HG03378 (cell line): ENCODE measurements around the gene PDE4DIP.
"Not testable (repeated sequence)": the region's sequence is repeated elsewhere in the genome, so short reads cannot be mapped to it uniquely, and the experiment has no call there.

Experiments used
- ATAC-seq: cut with Tn5 transposase; IDR thresholded peaks from one replicate; pipeline ENCODE4 v1.9.1; 2021; ENCODE audit warnings: mild to moderate bottlenecking, moderate library complexity; ENCODE audit not compliant: unreplicated experiment

Gene PDE4DIP

GRCh38 chr1:148916695-148917348 lies 72.6 kb downstream of the PDE4DIP start:
- ATAC-seq: not testable (repeated sequence)

DNA sequence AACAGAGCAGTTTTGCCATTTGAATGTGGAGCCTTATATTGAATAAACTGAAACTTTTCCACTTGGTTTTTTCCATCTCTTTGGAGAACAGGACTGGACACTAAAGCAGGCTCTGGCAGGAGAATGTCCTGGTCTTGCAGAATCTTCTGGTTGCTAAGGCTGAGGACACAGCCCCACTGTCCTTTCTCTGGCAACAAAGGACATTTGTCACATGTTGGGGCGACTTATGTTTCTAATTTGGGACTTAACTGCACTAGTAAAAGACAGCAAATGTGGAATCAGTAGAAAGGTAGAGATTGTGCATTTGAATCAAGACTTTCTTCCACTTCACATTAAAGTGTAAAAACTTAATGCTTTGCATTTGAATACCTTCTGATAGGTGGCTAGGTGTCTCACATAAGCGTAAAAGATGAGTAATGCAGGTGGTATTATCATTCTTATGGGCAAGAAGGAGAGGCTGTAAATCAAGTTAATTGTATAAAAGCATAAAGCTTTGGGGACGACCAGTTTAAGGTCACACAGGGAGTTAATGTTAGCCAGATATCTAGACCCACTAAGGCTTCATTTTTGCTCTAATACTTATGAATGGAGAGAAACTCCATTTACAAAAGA lies 74.7 kb downstream of the PDE4DIP start:
- ATAC-seq: not testable (repeated sequence)

DNA sequence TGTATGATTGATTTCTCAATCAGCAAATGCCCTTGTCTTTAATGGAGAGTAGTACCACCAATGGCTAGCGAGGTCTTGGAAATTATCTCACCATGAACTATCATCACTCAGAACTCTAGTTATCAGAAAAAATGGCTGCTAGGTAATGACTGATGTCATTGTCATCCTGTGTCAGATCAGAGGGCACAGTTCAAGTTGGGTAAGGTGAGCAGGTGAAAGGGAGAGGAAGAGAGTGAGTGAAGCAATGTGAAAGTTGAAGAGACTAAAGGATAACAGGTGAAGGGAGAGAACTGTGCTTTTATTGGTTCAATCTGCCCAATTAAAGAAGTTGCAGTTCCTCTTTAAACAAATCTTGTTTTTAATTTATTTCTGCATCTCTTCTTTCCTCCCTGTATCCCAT lies 76.8 kb downstream of the PDE4DIP start:
- not testable (repeated sequence) for ATAC-seq

DNA sequence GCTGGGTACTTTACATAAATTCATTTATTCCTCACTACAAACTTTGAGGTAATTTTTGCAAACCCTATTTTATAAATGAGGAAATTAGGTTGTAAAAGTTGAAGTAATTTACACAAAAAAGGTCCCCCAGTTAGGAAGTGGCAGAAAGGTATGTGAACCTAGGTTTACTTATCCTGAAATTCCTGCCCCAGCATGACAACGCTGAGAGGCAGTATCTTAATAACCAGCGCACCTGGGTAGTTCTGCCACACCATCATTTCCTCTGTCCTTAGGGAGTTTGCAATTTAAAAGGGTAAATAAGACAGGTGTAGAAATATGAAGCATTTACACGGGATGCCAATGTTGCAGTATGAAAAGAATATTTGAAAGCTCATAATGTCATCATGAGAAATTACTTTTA lies 79.6 kb downstream of the PDE4DIP start:
- ATAC-seq: not testable (repeated sequence)

DNA sequence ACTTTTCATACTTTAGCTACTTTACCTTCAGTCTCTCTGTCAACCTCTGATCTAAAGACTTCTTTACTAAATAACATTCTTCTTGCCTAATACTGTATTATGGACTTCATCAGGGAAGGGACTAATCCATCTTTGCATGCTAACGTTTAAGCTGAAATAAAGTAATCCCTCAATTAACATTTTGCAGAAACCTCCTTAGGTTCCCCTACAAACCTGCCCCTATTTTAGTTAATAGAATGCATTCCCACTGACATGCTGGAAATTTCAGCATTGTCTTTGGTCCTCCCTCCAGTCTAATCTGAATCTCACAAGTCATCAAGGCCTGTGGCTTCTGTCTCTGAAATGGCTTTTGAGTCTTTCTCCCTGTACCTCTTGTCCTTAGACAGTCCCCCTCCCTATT lies 83.4 kb downstream of the PDE4DIP start:
- not testable (repeated sequence) for ATAC-seq

- ATAC-seq: not testable (repeated sequence)
Observed at GRCh38 chr1:148929253-148929652, 85.0 kb downstream of the PDE4DIP start.

DNA sequence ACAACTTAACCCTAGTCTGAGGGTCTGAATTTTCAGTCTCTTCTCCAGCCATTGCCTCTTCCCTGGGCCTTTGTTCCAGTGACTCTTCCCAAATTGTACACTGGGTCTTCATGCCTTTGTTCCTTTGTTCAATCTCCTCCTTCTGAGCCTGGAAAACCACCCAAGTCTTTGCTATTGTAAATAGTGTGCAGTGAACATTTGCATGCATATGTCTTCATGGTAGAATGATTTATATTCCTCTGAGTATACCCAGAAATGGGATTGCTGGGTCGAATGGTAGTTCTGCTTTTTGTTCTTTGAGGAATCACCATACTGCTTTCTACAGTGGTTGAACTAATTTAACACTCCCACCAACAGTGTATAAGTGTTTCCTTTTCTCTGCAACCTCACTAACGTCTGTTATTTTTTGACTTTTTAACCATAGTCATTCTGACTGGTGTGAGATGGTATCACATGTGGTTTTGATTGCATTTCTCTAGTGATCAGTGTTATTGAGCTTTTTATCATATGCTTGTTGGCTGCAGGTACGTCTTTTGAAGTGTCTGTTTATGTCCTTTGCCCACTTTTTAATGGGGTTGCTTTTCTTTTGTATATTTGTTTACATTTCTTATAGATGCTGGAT lies 91.3 kb downstream of the PDE4DIP start:
- ATAC-seq: not testable (repeated sequence)

GRCh38 chr1:148942906-148943305 lies 98.7 kb downstream of the PDE4DIP start:
- ATAC-seq: not testable (repeated sequence)

DNA sequence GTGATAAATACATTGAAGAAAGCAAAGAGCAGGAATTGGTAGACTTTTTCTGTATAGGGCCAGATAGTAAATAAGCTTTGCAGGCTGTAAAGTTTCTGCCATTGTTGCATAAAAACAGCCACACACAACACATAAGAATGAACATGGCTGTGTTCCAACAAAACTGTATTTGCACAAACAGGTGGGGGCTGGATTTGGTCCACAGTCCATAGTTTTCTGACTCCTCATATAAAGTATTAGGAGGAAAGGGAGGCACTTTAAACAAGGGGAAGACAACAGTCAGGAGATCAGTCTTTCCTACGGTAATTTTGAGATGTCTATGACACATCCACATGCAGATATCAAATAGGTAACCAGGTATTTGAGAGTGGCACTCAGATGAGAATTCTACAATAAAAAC lies 100.9 kb downstream of the PDE4DIP start:
- ATAC-seq: not testable (repeated sequence)

DNA sequence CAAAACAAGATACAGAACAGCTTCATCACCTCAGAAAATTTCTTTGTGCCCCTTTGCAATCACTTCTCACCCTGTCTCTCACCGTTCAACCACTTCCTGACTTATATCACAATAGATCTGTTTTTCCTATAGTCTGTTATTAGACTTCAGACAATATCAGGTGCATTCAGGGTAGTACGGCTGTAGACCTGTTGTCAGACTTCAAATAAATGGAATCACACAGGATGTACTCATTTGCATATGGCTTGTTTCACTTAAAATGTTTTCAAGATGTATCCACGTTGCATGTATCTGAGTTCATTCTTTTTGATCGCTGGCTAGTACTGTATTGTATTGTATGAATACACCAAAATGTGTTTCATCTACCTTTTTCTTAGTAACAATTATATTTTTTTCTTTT lies 104.5 kb downstream of the PDE4DIP start:
- not testable (repeated sequence) for ATAC-seq

DNA sequence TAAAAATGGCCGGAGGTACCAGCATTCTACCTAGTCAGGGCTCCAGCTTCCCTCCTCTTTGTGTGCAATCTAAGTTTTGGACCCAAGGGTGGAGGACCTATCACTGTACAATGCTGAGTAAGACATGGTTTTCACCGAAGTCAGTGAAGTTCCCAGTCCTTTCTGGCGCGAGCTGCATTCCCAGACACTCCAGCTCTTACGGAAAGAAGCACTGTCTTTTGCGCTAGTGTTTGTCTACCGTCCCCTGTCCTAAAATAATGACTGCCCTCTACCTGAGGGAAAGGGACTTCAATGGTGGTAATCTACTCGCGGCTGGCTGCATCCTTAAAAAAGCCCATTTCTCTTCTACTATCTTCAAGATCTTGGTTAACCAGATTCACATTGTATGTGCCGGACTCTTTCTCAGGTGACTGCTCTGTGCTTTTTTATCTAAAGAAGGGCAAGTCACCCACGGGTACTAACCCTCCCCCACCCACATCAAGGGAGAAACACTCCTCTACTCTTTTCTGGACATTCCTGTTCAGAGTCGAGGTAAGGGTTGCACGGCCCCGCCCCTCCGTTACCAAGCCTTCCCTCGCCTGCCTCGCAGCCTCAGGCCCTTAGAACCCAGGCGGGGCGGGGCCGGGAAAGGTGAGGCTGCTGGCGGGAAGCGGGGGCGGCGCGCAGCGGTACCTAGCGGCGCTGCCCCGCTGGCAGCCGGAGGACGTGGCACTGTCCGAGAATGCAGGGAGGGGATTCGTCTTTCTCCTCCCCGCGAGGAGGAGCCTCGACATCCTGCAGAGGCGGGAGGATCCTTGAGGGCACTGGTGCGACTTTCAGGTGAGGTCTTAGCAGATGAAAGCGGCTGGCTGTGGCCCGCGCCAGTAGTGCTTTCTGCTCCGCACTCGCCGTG lies 107.4 kb downstream of the PDE4DIP start:
- ATAC-seq: peak; percentile 62

GRCh38 chr1:148952253-148952937 lies 108.2 kb downstream of the PDE4DIP start:
- peak; percentile 76 for ATAC-seq

GRCh38 chr1:148952938-148953616 lies 108.8 kb downstream of the PDE4DIP start:
- ATAC-seq: not testable (repeated sequence)

GRCh38 chr1:148953730-148954129 lies 109.5 kb downstream of the PDE4DIP start:
- not testable (repeated sequence) for ATAC-seq

GRCh38 chr1:148958343-148958742 lies 114.1 kb downstream of the PDE4DIP start:
- ATAC-seq: not testable (repeated sequence)

GRCh38 chr1:148960212-148961000 lies 116.2 kb downstream of the PDE4DIP start:
- not testable (repeated sequence) for ATAC-seq

- not testable (repeated sequence) for ATAC-seq
Observed at GRCh38 chr1:148962127-148962857, 118.1 kb downstream of the PDE4DIP start.

- ATAC-seq: peak; percentile 62
Observed at GRCh38 chr1:148966084-148966483, 121.9 kb downstream of the PDE4DIP start.
